A549 (cell line): Measurements from ENCODE around the gene ANKHD1.

Source experiments
- CHD4 ChIP-seq: fragments of 200-600 bp; sonication (generic); IDR thresholded peaks from 2 replicates; pipeline ENCODE4 v1.6.1; 2016; ENCODE audit warnings: antibody characterized with exemption, mild to moderate bottlenecking, borderline replicate concordance
- POLR2A ChIP-seq: IDR thresholded peaks from 2 replicates; pipeline ENCODE4 v1.6.1; 2012; ENCODE audit warnings: mild to moderate bottlenecking, low read length
- TF ChIP-seq, protein P1 (sequence below): fragments of >200 bp; sonication (Bioruptor Twin); formaldehyde crosslinking; IDR thresholded peaks from 3 replicates; pipeline ENCODE4 v1.5.1; 2016

DNA sequence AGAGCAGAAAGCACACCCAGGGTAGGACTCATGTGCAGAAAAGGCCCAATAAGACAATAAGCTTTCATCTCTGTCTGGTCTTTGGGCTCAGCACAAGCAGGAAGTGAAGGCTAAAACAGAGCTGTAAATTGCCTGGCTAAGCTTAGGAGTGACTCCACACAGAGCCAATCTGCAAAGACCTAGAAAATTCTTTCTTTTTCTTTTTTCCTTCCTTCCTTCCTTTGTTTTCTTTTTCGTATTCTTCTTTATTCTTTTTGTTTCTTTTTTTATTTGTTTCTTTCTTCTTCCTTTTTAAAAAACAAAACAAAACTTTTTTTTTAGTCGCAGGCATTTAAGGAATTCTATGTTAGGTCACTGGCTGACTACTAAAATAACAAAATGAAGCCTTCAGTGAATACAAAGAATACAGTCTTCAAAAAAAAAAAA lies 175.2 kb downstream of the ANKHD1 start:
- no peak for TF ChIP-seq POLR2A
- TF ChIP-seq, protein P1, sequence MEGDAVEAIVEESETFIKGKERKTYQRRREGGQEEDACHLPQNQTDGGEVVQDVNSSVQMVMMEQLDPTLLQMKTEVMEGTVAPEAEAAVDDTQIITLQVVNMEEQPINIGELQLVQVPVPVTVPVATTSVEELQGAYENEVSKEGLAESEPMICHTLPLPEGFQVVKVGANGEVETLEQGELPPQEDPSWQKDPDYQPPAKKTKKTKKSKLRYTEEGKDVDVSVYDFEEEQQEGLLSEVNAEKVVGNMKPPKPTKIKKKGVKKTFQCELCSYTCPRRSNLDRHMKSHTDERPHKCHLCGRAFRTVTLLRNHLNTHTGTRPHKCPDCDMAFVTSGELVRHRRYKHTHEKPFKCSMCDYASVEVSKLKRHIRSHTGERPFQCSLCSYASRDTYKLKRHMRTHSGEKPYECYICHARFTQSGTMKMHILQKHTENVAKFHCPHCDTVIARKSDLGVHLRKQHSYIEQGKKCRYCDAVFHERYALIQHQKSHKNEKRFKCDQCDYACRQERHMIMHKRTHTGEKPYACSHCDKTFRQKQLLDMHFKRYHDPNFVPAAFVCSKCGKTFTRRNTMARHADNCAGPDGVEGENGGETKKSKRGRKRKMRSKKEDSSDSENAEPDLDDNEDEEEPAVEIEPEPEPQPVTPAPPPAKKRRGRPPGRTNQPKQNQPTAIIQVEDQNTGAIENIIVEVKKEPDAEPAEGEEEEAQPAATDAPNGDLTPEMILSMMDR: no peak
- TF ChIP-seq CHD4: no peak
